Measurements from ENCODE around the gene KIAA1614.
"Not testable (repeated sequence)": the region's sequence is repeated elsewhere in the genome, so short reads cannot be mapped to it uniquely, and the experiment has no call there.

The KIAA1614 gene

DNA sequence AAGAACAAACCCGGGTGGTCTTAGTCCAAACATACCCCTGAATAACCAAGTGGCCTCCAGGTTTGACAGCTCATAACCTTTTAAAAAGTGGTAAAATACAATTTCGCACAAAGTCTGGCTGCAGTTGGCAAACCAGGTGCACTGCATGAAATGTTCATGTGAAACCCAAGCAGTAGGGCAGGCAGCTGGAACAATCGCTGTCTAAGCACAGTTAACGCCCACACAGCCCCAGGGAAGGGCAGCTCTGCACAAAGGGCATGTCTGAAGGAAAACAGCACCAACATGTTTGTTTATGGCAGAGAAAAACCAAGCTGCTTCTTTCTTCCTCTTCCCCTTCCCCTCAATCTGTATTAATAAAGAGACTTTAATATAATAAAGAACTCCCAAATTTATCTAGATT lies 49.5 kb downstream of the KIAA1614 start:
- no peak for DNase-seq (ENCODE audit: low read depth)
- TF ChIP-seq CTCF (conservative IDR thresholded peaks at IDR 0.05; ENCODE audit: low read depth, low read length), result no peak

GRCh38 chr1:180964056-180964455 lies 51.4 kb downstream of the KIAA1614 start:
- no peak overlapping the region for H3K4me3 ChIP-seq (ENCODE audit: low read length)
- TF ChIP-seq CTCF (conservative IDR thresholded peaks at IDR 0.05; ENCODE audit: low read depth, low read length), result no peak
- DNase-seq (ENCODE audit: low read depth), result no peak

More for the DNA sequence above, 49.5 kb downstream of the KIAA1614 start:
- no peak overlapping the region for H3K4me3 ChIP-seq (ENCODE audit: low read length)

DNA sequence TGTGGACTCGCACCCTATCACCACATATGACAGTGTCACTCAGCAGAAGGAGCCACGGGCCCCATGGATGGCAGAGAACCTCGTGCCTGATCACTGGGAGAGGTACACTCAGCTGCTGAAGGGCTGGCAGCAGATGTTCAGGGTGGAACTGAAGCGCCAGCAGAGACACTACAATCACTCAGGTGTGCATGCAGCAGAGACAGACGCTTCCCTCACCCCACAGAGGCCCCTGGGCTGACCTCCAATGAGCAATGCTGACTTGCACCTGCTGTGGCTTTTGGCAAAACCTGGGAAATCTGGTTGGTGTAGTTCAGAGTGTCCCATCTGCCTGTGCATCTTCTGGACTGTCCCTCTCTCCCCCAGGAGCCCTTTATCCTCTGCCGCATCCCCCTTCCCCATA lies 51.9 kb downstream of the KIAA1614 start:
- no peak overlapping the region for H3K4me3 ChIP-seq (ENCODE audit: low read length)
- no peak for TF ChIP-seq CTCF (conservative IDR thresholded peaks at IDR 0.05; ENCODE audit: low read depth, low read length)
- no peak for DNase-seq (ENCODE audit: low read depth)

GRCh38 chr1:180966312-180966711 lies 53.6 kb downstream of the KIAA1614 start:
- no peak overlapping the region for H3K4me3 ChIP-seq (ENCODE audit: low read length)
- TF ChIP-seq CTCF (conservative IDR thresholded peaks at IDR 0.05; ENCODE audit: low read depth, low read length), result no peak
- no peak for DNase-seq (ENCODE audit: low read depth)

DNA sequence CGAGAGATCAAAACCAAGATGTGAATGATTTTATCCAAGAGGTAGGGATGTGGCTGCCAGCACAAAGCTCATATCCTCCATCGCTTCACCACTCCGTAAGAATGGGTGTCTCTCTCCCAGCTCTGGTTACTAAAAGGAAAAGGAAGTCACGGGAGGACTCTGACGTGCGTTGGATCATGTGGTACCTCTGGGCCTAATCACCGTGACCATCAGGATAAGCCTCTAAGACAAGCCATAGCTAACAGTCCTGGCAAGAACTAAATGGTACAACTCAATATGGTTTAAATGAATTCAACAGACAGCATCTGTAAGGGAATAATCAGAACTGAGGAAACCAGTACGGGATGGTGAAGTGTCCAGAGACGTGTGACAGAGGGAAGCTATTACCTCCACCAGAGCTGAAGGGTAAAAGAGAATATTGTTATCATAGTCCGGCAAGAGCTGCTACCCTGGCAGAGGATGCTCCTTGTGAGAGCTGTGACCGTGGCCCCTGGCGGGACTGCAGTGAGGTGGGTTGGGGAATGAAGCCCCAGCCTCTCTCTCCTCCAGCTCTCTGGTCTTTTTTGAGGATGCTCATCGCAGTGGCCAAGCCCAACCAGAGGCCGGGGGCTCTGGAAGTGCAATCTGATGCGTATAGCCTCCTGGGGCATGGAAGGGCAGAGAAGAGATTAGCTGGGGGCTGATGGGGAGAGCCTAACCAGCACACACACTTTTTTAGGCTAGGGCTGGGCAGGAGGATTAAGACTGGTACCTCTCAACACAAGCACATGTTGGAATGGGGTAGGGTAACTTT lies 54.2 kb downstream of the KIAA1614 start:
- DNase-seq (ENCODE audit: low read depth), result no peak
- H3K4me3 ChIP-seq (ENCODE audit: low read length), result no peak overlapping the region
- TF ChIP-seq CTCF (conservative IDR thresholded peaks at IDR 0.05; ENCODE audit: low read depth, low read length), result no peak

DNA sequence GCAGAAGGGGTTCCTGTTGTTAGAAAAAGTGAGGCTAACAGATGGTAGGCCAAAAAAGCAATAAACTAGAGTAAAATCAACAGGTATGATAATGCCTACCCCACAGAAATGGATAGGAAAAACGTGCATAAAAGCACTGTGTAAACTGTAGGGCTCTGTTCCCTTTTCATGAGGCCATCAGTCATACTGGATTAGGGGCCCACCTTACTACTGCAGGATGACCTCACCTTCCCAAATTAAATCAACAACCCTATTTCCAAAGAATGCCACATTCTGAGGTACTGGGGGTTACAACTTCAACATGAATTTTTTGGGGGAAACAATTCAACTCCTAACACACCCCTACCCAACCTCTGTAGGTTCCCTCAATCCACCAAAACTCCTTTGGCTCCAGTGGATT lies 54.9 kb downstream of the KIAA1614 start:
- no peak for TF ChIP-seq CTCF (conservative IDR thresholded peaks at IDR 0.05; ENCODE audit: low read depth, low read length)

GRCh38 chr1:180968834-180969233 lies 56.1 kb downstream of the KIAA1614 start:
- H3K4me3 ChIP-seq (ENCODE audit: low read length); DNase-seq (ENCODE audit: low read depth): not testable (repeated sequence)

More for the DNA sequence above, 54.9 kb downstream of the KIAA1614 start:
- no peak overlapping the region for H3K4me3 ChIP-seq (ENCODE audit: low read length)
- no peak for DNase-seq (ENCODE audit: low read depth)

Data from retinal pigment epithelial cell (primary cell).